ENCODE results near the gene CABP1.

Gene CABP1

GRCh38 chr12:120687578-120688289, 47.3 kb downstream of the CABP1 start:
- TF ChIP-seq SIN3A (IDR thresholded peaks at IDR 0.05; ENCODE audit: borderline replicate concordance, insufficient read depth, low read length): no peak
- TF ChIP-seq FOXP2 (optimal IDR thresholded peaks at IDR 0.05; ENCODE audit: borderline replicate concordance, extremely low read depth, extremely low read length, insufficient read depth): no peak

- no peak for TF ChIP-seq REST (IDR thresholded peaks at IDR 0.05; ENCODE audit: insufficient read depth in 1 of 2, low read depth in 2 of 2, low read length in 2 of 2)
- no peak for TF ChIP-seq TAF1 (IDR thresholded peaks at IDR 0.05; ENCODE audit: borderline replicate concordance, insufficient read depth, low read length)
- no peak for TF ChIP-seq POLR2AphosphoS5 (IDR thresholded peaks at IDR 0.05; ENCODE audit: low read depth, low read length)
- TF ChIP-seq SIN3A (IDR thresholded peaks at IDR 0.05; ENCODE audit: borderline replicate concordance, insufficient read depth, low read length): no peak
- TF ChIP-seq FOXP2 (optimal IDR thresholded peaks at IDR 0.05; ENCODE audit: borderline replicate concordance, extremely low read depth, extremely low read length, insufficient read depth): no peak
These were observed 48.2 kb downstream of the CABP1 start for GRCh38 chr12:120688527-120689071.

GRCh38 chr12:120689397-120690082, 49.1 kb downstream of the CABP1 start:
- TF ChIP-seq TAF1 (IDR thresholded peaks at IDR 0.05; ENCODE audit: borderline replicate concordance, insufficient read depth, low read length): no peak

GRCh38 chr12:120690083-120690450, 49.6 kb downstream of the CABP1 start:
- TF ChIP-seq TAF1 (IDR thresholded peaks at IDR 0.05; ENCODE audit: borderline replicate concordance, insufficient read depth, low read length) (no peak), REST (IDR thresholded peaks at IDR 0.05; ENCODE audit: insufficient read depth in 1 of 2, low read depth in 2 of 2, low read length in 2 of 2) (no peak), SIN3A (IDR thresholded peaks at IDR 0.05; ENCODE audit: borderline replicate concordance, insufficient read depth, low read length) (no peak), FOXP2 (optimal IDR thresholded peaks at IDR 0.05; ENCODE audit: borderline replicate concordance, extremely low read depth, extremely low read length, insufficient read depth) (no peak), POLR2AphosphoS5 (IDR thresholded peaks at IDR 0.05; ENCODE audit: low read depth, low read length) (no peak)

GRCh38 chr12:120690978-120691377, 50.6 kb downstream of the CABP1 start:
- no peak for TF ChIP-seq SIN3A (IDR thresholded peaks at IDR 0.05; ENCODE audit: borderline replicate concordance, insufficient read depth, low read length)
- TF ChIP-seq TAF1 (IDR thresholded peaks at IDR 0.05; ENCODE audit: borderline replicate concordance, insufficient read depth, low read length): no peak
- no peak for TF ChIP-seq POLR2AphosphoS5 (IDR thresholded peaks at IDR 0.05; ENCODE audit: low read depth, low read length)
- TF ChIP-seq REST (IDR thresholded peaks at IDR 0.05; ENCODE audit: insufficient read depth in 1 of 2, low read depth in 2 of 2, low read length in 2 of 2): no peak
- no peak for TF ChIP-seq FOXP2 (optimal IDR thresholded peaks at IDR 0.05; ENCODE audit: borderline replicate concordance, extremely low read depth, extremely low read length, insufficient read depth)

GRCh38 chr12:120692524-120693033, 52.2 kb downstream of the CABP1 start:
- no peak for TF ChIP-seq REST (IDR thresholded peaks at IDR 0.05; ENCODE audit: insufficient read depth in 1 of 2, low read depth in 2 of 2, low read length in 2 of 2)
- no peak for TF ChIP-seq POLR2AphosphoS5 (IDR thresholded peaks at IDR 0.05; ENCODE audit: low read depth, low read length)
- peak; percentile 69; the same call in 1 of the 2 replicates for TF ChIP-seq SIN3A (IDR thresholded peaks at IDR 0.05; ENCODE audit: borderline replicate concordance, insufficient read depth, low read length)

Data from PFSK-1 (cell line).